ENCODE results near the gene CDH4. TPM values are rescaled to one million over a fixed set of nuclear protein-coding genes. Genes with fewer than 3 reads are reported as not detected.
A peak's percentile ranks its signal among the peaks of the same experiment; 100 is the strongest.

Gene CDH4
- total RNA-seq, 1 donor from 2014 or later = 0.99 TPM

DNA sequence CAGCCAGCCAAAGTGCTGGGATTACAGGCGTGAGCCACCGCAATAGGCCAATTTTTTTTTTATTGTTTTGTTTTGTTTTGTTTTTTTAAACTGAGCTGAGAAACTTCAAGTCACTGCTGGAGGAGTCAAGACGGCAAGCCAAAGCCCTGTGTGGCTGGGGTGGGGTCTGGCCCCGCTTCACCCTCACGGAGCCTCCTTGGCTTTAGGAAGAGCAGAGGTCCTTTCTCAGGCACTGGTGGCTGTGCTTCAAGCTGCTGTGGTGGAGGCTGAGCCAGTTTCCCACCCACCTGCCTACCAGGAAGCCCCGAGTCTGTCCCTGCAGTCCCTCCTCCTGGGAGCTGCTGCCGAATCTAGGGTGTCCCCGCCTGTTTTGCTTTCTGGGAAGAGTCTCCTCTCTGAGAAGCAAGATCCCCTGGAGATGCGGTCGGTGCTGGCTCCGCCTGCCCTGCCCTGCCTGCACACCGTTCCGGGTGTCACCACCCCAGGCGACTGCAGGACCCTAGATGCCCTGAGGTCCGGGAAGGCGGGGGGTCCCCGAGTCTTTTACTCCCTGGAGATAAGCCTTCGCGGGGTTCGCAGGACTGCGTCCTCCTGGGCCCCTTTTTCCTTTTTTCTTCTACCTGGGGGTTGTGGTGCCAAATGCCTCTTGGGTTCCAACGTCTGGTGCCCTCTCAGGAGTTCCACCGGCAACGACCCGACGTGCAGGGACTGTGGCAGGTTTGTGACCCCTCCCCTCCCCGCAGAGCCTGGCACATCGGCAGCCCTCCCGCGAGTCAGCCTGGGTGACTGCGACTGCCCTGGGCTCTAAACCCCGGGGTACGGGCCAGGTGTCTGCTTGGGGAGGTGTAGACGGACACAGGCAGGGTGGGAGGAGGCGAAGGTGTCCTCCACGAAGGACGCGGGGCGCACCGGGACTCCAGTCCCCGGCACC is 712.9 kb downstream of the CDH4 start:
- DNase-seq (ENCODE audit: low spot score) = peak; percentile 89
- Mint-ChIP-seq H3K27ac (ENCODE audit: unreplicated experiment) (no peak overlapping the region), H3K4me1 (ENCODE audit: low read depth) (no peaks in the 10 kb centered on the region), H3K36me3 (ENCODE audit: low read depth) (no peaks in the 10 kb centered on the region), H3K4me3 (ENCODE audit: unreplicated experiment) (no peak overlapping the region), H3K9me3 (ENCODE audit: low read depth) (no peaks in the 10 kb centered on the region), H3K27me3 (ENCODE audit: low read depth) (no peaks in the 10 kb centered on the region)
- TF ChIP-seq, protein P1, sequence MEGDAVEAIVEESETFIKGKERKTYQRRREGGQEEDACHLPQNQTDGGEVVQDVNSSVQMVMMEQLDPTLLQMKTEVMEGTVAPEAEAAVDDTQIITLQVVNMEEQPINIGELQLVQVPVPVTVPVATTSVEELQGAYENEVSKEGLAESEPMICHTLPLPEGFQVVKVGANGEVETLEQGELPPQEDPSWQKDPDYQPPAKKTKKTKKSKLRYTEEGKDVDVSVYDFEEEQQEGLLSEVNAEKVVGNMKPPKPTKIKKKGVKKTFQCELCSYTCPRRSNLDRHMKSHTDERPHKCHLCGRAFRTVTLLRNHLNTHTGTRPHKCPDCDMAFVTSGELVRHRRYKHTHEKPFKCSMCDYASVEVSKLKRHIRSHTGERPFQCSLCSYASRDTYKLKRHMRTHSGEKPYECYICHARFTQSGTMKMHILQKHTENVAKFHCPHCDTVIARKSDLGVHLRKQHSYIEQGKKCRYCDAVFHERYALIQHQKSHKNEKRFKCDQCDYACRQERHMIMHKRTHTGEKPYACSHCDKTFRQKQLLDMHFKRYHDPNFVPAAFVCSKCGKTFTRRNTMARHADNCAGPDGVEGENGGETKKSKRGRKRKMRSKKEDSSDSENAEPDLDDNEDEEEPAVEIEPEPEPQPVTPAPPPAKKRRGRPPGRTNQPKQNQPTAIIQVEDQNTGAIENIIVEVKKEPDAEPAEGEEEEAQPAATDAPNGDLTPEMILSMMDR (IDR thresholded peaks at IDR 0.05) = no peak

DNA sequence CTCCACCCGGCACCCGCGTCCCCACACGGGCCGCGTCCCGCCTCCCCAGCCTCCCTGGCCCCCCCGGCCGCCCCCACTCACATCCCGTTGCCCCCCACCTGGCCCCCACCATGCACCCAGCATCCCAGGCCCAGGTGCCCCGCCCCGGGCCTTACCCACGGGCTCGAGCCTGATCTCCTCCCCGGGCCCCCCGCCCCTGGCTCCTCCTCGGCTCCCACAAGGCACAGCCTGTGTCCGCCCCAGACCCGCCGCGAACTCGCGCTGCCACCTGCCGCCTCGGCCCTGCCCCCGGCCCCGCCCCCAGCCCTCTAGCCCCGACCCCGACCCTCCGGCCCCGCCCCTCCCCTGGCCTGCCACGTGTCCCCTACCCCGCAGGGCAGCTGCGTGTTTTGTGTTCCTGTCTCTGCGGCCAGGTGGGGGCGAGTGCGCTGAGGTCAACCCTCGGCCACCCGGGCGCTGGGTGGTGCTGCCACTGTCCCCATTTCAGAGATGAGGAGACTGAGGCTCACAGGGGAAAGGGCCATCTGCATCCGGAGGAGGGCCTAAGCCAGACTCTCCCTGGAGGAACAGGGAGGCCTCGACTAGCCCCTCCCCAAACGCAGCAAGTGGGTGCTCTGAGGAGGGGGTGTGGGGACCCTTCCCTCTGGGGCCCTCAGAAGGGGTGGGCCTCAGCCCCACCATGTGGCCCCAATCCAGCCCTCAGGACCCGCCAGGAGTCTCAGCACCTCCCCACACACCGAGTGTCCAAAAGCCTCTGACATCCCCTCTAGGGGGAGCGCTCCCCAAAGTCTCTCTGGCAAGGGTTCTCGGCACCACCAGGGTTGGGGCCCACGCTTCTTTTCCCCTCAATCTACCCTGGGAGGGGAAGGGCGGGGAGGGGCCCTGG is 713.8 kb downstream of the CDH4 start:
- Mint-ChIP-seq H3K27me3 (ENCODE audit: low read depth) (no peaks in the 10 kb centered on the region), H3K4me1 (ENCODE audit: low read depth) (no peaks in the 10 kb centered on the region), H3K4me3 (ENCODE audit: unreplicated experiment) (no peak overlapping the region), H3K9me3 (ENCODE audit: low read depth) (no peaks in the 10 kb centered on the region), H3K36me3 (ENCODE audit: low read depth) (no peaks in the 10 kb centered on the region), H3K27ac (ENCODE audit: unreplicated experiment) (no peak overlapping the region)
- TF ChIP-seq, protein P1 (IDR thresholded peaks at IDR 0.05) = peak; percentile 15
- peak; percentile 77 for DNase-seq (ENCODE audit: low spot score)

DNA sequence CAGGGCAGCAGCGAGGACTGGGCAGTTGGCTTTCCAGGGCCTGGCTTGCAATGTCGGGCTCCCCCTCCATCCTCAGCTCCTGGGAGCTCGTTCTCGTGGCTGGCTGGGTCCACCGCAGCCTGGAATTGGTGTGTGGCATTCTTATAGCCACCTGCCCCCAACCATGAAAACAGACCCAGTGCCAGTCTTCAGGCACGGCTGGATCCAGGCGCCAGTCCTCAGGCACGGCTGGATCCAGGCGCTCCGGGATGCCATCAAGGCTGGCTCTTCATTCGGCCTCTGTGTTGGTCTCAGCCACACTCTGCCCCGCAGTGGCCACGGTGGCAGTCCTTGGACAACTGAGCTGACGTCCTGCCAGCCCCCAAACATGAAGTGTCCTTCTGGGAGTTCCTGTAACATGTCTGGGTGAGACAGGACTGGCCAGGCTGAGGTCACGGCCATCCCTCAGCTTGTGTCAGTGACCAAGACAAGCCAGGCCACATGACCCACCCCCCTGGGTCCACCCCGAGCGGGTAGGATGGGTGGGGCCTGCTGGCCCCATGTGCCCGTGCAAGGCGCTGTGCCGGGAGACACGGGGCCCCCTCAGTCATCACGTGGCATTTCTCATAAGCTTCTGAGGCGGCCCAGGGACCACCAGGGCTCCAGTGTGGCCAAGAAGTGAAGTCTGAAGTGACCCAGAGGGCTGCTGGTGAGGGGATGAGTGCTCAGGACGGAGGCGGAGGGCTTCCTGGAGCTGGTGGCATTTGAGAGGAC is 714.6 kb downstream of the CDH4 start:
- H3K4me1 Mint-ChIP-seq (ENCODE audit: low read depth) = no peaks in the 10 kb centered on the region
- H3K27me3 Mint-ChIP-seq (ENCODE audit: low read depth) = no peaks in the 10 kb centered on the region
- TF ChIP-seq, protein P1 (IDR thresholded peaks at IDR 0.05) = no peak
- no peaks in the 10 kb centered on the region for H3K9me3 Mint-ChIP-seq (ENCODE audit: low read depth)
- no peak overlapping the region for H3K4me3 Mint-ChIP-seq (ENCODE audit: unreplicated experiment)
- H3K27ac Mint-ChIP-seq (ENCODE audit: unreplicated experiment) = no peak overlapping the region
- peak; percentile 78 for DNase-seq (ENCODE audit: low spot score)
- no peaks in the 10 kb centered on the region for H3K36me3 Mint-ChIP-seq (ENCODE audit: low read depth)

DNA sequence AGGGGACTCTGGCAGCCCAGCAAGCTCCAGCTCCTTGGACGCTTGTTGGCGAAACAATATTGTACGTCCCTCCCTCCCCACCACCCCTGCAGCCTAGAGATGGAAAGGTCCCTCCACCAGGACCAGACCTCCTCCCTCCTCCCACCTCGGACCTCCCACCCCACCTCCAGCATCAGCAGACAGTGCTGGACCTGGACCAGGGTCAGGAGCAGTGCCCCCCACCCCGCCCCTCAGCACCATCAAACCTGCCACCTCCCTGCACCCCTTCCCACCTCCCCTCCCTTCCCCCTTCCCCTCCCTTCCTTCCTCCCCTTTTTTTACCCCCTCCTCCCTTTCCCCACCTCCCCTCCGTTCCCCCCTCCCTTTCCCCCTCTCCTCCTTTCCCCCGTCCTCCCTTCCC is 715.2 kb downstream of the CDH4 start:
- peaks cover 3% of the 10 kb centered on the region for H3K36me3 Mint-ChIP-seq (ENCODE audit: low read depth)
- no peaks in the 10 kb centered on the region for H3K4me1 Mint-ChIP-seq (ENCODE audit: low read depth)
- TF ChIP-seq, protein P1 (IDR thresholded peaks at IDR 0.05) = no peak
- no peak overlapping the region for H3K4me3 Mint-ChIP-seq (ENCODE audit: unreplicated experiment)
- H3K27ac Mint-ChIP-seq (ENCODE audit: unreplicated experiment) = no peak overlapping the region
- H3K9me3 Mint-ChIP-seq (ENCODE audit: low read depth) = peaks cover 3% of the 10 kb centered on the region
- peak; percentile 61 for DNase-seq (ENCODE audit: low spot score)
- H3K27me3 Mint-ChIP-seq (ENCODE audit: low read depth) = no peaks in the 10 kb centered on the region
